PFSK-1 (cell line): ENCODE results near the gene QSOX1.

Experiments used
- FOXP2 ChIP-seq: optimal IDR thresholded peaks from 2 replicates; pipeline ENCODE3; 2011; ENCODE audit warnings: borderline replicate concordance, control low read depth, inconsistent platforms; ENCODE audit not compliant: insufficient read depth; ENCODE audit errors: extremely low read length, extremely low read depth
- POLR2AphosphoS5 ChIP-seq: IDR thresholded peaks from 2 replicates; pipeline ENCODE4 v1.6.1; 2012; ENCODE audit warnings: low read depth, mild to moderate bottlenecking, control low read depth, low read length, moderate library complexity
- REST ChIP-seq, 2 experiments: IDR thresholded peaks; 2 replicates each; pipeline versions ENCODE4 v1.6.1 to v1.8.0; 2011 to 2012; ENCODE audit warnings: low read depth in 2 of 2, low read length in 2 of 2, control low read depth in 1 of 2, inconsistent platforms in 1 of 2, mild to moderate bottlenecking in 1 of 2, moderate library complexity in 1 of 2; ENCODE audit not compliant: insufficient read depth in 1 of 2
- SIN3A ChIP-seq: IDR thresholded peaks from 2 replicates; pipeline ENCODE4 v1.6.1; 2012; ENCODE audit warnings: mild to moderate bottlenecking, low read length, moderate library complexity, borderline replicate concordance; ENCODE audit not compliant: insufficient read depth
- TAF1 ChIP-seq: IDR thresholded peaks from 2 replicates; pipeline ENCODE4 v1.6.1; 2012; ENCODE audit warnings: low read length, control low read depth, borderline replicate concordance; ENCODE audit not compliant: insufficient read depth

The QSOX1 gene

GRCh38 chr1:180184041-180184440 lies 29.4 kb downstream of the QSOX1 start:
- TF ChIP-seq FOXP2: no peak

- TF ChIP-seq POLR2AphosphoS5 (no peak), FOXP2 (no peak), REST (IDR thresholded peaks at IDR 0.05; ENCODE audit: insufficient read depth in 1 of 2, low read depth in 2 of 2, low read length in 2 of 2) (no peak), TAF1 (no peak), SIN3A (no peak)
Measured at GRCh38 chr1:180185281-180185680, 30.6 kb downstream of the QSOX1 start.

- TF ChIP-seq TAF1 (no peak), FOXP2 (no peak), SIN3A (no peak), REST (IDR thresholded peaks at IDR 0.05; ENCODE audit: insufficient read depth in 1 of 2, low read depth in 2 of 2, low read length in 2 of 2) (no peak), POLR2AphosphoS5 (no peak)
Measured at GRCh38 chr1:180185971-180186645, 31.4 kb downstream of the QSOX1 start.

- no peak for TF ChIP-seq POLR2AphosphoS5
- TF ChIP-seq TAF1: no peak
- TF ChIP-seq REST (IDR thresholded peaks at IDR 0.05; ENCODE audit: insufficient read depth in 1 of 2, low read depth in 2 of 2, low read length in 2 of 2): no peak
- no peak for TF ChIP-seq FOXP2
- no peak for TF ChIP-seq SIN3A
Measured at GRCh38 chr1:180186831-180187230, 32.2 kb downstream of the QSOX1 start.

- no peak for TF ChIP-seq FOXP2
- TF ChIP-seq TAF1: no peak
- TF ChIP-seq POLR2AphosphoS5: no peak
- TF ChIP-seq REST (IDR thresholded peaks at IDR 0.05; ENCODE audit: insufficient read depth in 1 of 2, low read depth in 2 of 2, low read length in 2 of 2): no peak
- no peak for TF ChIP-seq SIN3A
Measured at GRCh38 chr1:180187626-180188025, 33.0 kb downstream of the QSOX1 start.

GRCh38 chr1:180188091-180188506 lies 33.4 kb downstream of the QSOX1 start:
- no peak for TF ChIP-seq TAF1
- no peak for TF ChIP-seq FOXP2
- no peak for TF ChIP-seq SIN3A
- no peak for TF ChIP-seq POLR2AphosphoS5
- no peak for TF ChIP-seq REST (IDR thresholded peaks at IDR 0.05; ENCODE audit: insufficient read depth in 1 of 2, low read depth in 2 of 2, low read length in 2 of 2)
